Thoracic aorta (tissue), 2 donors: ENCODE data around the gene PHF13. TPM values are rescaled to one million over a fixed set of nuclear protein-coding genes. Genes with fewer than 3 reads are reported as not detected.
A peak's percentile ranks its signal among the peaks of the same experiment; 100 is the strongest.

Source experiments
- ATAC-seq: fragments of 150-250 bp; one replicate; pipeline ENCODE4 v1.8.0; 2017; ENCODE audit warnings: low read depth; ENCODE audit not compliant: insufficient number of reproducible peaks, low FRiP score
- DNase-seq: peaks from one replicate; pipeline ENCODE4 v3.0.0-alpha.2; 2020; ENCODE audit warnings: low spot score
- H3K27ac ChIP-seq, 2 donors: fragments of 200-600 bp; sonication (generic); 1 replicate in 1 of 2; 2 replicates in 1 of 2; pipeline ENCODE4 v1.5.1; 2016; ENCODE audit warnings: mild to moderate bottlenecking in 2 of 2, moderate library complexity in 2 of 2
- H3K27me3 ChIP-seq: fragments of 200-600 bp; sonication (generic); replicated peaks from 2 replicates; pipeline ENCODE4 v1.6.0; 2016; ENCODE audit warnings: mild to moderate bottlenecking; ENCODE audit not compliant: insufficient read depth
- H3K36me3 ChIP-seq: fragments of 200-600 bp; sonication (generic); one replicate; pipeline ENCODE4 v1.5.1; 2016
- H3K4me1 ChIP-seq, 2 donors: fragments of 200-600 bp; sonication (generic); 1 replicate in 1 of 2; 2 replicates in 1 of 2; pipeline versions ENCODE4 v1.5.1 to v1.6.0; 2016; ENCODE audit warnings: low read depth in 2 of 2, mild to moderate bottlenecking in 1 of 2; ENCODE audit not compliant: control insufficient read depth in 1 of 2
- H3K4me3 ChIP-seq: fragments of 200-600 bp; sonication (generic); 2 replicates; pipeline ENCODE4 v1.5.1; 2016; ENCODE audit warnings: mild to moderate bottlenecking
- H3K9me3 ChIP-seq: fragments of 200-600 bp; sonication (generic); 2 replicates; pipeline ENCODE4 v1.5.1; 2016
- CTCF ChIP-seq: fragments of 200-600 bp; sonication (generic); IDR thresholded peaks from one replicate; pipeline ENCODE4 v1.5.1; 2019; ENCODE audit warnings: antibody characterized with exemption
- total RNA-seq, 2 donors: library from RNA; depleted of rRNA; stranded (reverse); fragments of >200 nt; gene quantifications; one replicate each; pipeline versions ENCODE4 v1.1.0 to v1.2.3, GENCODE V29; 2016

The PHF13 gene
- 10 to 100 TPM; 14.6 to 17.7 TPM for total RNA-seq

- DNase-seq (peak; percentile 96), ATAC-seq (peak; percentile 96)
- Histone ChIP-seq H3K9me3 (no peaks in the 10 kb centered on the region), H3K36me3 (peaks cover 4% of the 10 kb centered on the region), H3K27me3 (no peaks in the 10 kb centered on the region), H3K27ac (peak within 1 kb of the TSS; percentile 93 to 97), H3K4me3 (peak within 1 kb of the TSS; percentile 100), H3K4me1 (peaks cover 20 to 35% of the 10 kb centered on the region in 2 donors)
- no peak for TF ChIP-seq CTCF
Measured at GRCh38 chr1:6613361-6614018, at the start of gene PHF13. Gene PHF13, plus strand, starts transcription at chr1:6613731. Its CDS starts 336 bp downstream, at chr1:6614067.

- H3K4me3 ChIP-seq: no peak overlapping the region
- no peak for TF ChIP-seq CTCF
Measured at GRCh38 chr1:6569033-6569432, 44.5 kb upstream of the PHF13 start.

DNA sequence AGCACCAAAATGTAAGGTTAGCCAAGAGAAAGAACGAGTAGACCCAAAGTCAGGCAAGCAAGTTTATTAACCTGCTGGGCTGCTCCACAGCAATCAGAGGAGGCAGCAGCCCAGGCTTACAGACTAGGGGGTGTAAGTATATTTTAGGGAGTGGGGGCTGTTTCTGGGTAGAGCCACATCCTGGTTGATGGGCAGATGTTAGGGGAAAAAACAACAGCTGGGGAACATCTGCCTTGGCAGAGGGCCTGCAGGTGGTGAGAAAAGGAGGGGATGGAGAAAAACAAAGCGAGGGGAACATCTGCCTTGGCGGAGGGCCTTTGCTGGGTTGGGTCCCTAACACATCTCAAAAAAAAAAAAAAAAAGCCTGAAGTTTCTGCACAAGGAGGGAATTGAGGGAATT lies 43.4 kb upstream of the PHF13 start:
- Histone ChIP-seq H3K4me3 (no peak overlapping the region), H3K27me3 (no peaks in the 10 kb centered on the region), H3K27ac (no peak overlapping the region), H3K4me1 (no peaks in the 10 kb centered on the region), H3K9me3 (no peaks in the 10 kb centered on the region), H3K36me3 (no peaks in the 10 kb centered on the region)
- no peak for TF ChIP-seq CTCF
- ATAC-seq (no peak), DNase-seq (no peak)

More at GRCh38 chr1:6569033-6569432, 44.5 kb upstream of the PHF13 start:
- no peak for ATAC-seq
- Histone ChIP-seq H3K9me3 (no peaks in the 10 kb centered on the region), H3K36me3 (no peaks in the 10 kb centered on the region), H3K4me1 (no peaks in the 10 kb centered on the region), H3K27me3 (no peaks in the 10 kb centered on the region), H3K27ac (no peak overlapping the region)
- no peak for DNase-seq

GRCh38 chr1:6570987-6571386 lies 42.5 kb upstream of the PHF13 start:
- no peak for TF ChIP-seq CTCF
- H3K36me3 ChIP-seq: no peaks in the 10 kb centered on the region
- no peak overlapping the region for H3K27ac ChIP-seq
- H3K4me1 ChIP-seq: no peaks in the 10 kb centered on the region
- no peak for DNase-seq
- no peaks in the 10 kb centered on the region for H3K27me3 ChIP-seq
- no peak for ATAC-seq
- H3K4me3 ChIP-seq: no peak overlapping the region
- H3K9me3 ChIP-seq: no peaks in the 10 kb centered on the region

DNA sequence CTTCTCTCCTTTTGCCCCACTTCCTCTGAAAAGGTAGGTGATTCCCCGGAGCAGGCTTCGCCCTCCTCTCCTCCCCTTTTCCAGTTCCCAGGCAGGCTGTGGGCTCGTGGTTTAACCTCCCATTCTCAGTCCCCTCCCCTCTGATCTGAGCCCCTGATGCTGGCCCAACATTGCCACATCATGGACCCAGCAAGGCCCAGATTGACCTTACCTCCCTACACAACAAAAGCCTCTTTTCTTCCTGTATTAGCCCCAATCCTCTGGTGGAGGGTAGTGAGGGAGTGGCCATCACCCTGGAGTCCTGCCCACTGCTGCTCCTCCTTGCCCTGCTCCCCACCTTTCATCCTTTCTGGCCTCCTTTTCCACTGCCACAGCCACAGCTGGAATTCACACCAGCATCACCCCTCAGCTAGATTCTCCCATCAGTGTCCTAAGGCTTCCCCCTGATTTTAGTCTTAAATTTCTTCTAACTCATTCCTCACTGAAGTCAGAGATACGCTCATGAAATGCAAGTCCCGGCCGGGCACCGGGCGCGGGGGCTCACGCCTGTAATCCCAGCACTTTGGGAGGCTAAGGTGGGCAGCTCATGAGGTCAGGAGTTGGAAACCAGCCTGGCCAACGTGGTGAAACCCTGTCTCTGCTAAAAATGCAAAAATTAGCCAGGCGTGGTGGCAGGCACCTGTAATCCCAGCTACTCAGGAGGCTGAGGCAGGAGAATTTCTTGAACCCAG lies 40.7 kb upstream of the PHF13 start:
- H3K4me3 ChIP-seq: no peak overlapping the region

More for the DNA sequence above, 40.7 kb upstream of the PHF13 start:
- no peak for DNase-seq
- Histone ChIP-seq H3K27me3 (no peaks in the 10 kb centered on the region), H3K27ac (no peak overlapping the region), H3K9me3 (no peaks in the 10 kb centered on the region), H3K4me1 (no peaks in the 10 kb centered on the region), H3K36me3 (no peaks in the 10 kb centered on the region)
- ATAC-seq: no peak
- no peak for TF ChIP-seq CTCF
